Left lobe of liver (tissue), 2 donors: ENCODE data around the gene PPTC7. TPM values are rescaled to one million over a fixed set of nuclear protein-coding genes. Genes with fewer than 3 reads are reported as not detected.
"Not testable (repeated sequence)": the region's sequence is repeated elsewhere in the genome, so short reads cannot be mapped to it uniquely, and the experiment has no call there.

ENCODE experiments used
- ATAC-seq: fragments of 200-7000 bp; cut with Tn5 transposase; one replicate; pipeline ENCODE4 v1.9.1; 2020; ENCODE audit warnings: mild to moderate bottlenecking, moderate library complexity
- DNase-seq: peaks from one replicate; pipeline ENCODE4 v3.0.0-alpha.2; 2020; ENCODE audit warnings: low spot score
- total RNA-seq: library from RNA; stranded (reverse); gene quantifications from one replicate; pipeline ENCODE4 v1.2.1, GENCODE V29; 2021
- donor health status: DM: no; HTN: no; CAD: no; lungs with moderate emphysema.
- donor health status: DM: no; HTN: yes; CAD: no.

PPTC7 gene
- total RNA-seq, 1 donor from 2014 or later = 12.7 TPM

DNA sequence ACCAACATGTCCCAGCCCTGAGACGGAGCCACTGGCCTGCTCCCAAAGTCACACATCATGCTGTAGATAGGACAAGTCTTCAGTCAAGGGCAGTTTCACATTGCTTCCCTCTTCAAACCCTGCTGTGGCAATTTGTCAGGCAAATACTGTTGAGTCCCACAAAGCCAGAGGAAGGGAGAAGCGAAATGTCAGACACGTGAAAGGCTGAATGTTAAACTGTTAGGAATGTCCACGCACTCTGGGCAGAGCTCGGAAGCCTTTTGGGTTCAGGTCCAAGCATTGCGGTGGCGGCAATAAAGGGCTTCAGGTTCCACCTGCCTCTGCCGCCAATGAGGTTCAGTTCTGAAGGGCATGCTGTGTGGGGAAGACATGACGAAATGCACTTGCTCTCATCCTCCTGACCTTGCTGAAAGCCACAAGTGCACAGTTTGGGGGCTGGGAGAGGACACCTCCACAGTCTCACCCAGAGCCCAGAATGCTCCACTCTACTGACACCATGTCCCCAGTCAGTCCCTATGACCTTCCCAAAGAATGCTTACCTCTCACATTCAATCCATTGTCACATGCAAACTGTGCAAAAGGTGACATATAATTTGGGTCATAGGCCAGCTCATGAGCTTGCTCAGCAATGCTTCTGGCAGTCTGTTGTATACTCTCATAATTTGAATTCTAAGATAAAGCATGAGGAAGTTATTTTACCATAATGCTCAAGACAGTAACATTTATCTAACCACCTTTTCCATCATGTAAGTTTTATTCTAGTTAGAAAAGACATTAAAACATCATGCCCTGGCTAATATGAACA is 45.3 kb downstream of the PPTC7 start:
- peak; percentile 75 for ATAC-seq

DNA sequence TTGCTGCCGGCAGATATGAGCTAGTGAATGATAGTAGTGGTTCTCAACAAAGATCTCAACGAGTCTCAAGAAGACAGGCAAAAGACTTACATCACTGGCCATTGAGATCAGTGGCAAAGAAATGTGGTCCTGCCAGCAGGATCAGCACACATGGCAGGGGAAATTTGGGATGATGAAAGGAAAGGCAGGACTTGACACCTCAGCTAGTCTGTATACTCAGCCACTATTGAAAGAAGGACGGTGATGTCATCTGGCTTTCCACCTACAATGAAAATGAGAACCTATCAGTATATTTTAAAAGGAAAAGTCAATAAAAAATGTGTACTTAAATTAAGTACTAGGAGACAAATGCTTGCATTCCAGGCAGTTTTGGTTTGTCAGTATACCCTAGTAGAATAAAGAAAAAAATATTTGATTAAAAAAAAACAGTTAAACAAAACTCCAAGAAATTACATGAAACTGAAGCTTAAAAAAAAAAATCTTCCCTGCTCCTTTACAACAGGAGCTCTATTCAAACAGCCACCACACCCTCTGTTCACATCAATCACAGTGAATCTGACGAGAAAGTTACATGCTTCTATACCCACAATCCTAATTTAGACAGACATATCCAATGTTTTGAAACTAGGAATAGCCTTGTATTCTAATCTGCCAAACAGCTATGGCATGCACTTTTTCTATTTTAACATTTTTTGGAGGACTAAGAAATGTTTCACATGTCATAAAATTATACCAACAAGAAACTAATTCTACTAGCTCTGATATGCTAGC is 46.1 kb downstream of the PPTC7 start:
- DNase-seq (no peak), ATAC-seq (no peak)

More for the DNA sequence above, 45.3 kb downstream of the PPTC7 start:
- peak; percentile 82 for DNase-seq

GRCh38 chr12:110534811-110535210 is 48.3 kb downstream of the PPTC7 start:
- no peak for ATAC-seq
- no peak for DNase-seq

DNA sequence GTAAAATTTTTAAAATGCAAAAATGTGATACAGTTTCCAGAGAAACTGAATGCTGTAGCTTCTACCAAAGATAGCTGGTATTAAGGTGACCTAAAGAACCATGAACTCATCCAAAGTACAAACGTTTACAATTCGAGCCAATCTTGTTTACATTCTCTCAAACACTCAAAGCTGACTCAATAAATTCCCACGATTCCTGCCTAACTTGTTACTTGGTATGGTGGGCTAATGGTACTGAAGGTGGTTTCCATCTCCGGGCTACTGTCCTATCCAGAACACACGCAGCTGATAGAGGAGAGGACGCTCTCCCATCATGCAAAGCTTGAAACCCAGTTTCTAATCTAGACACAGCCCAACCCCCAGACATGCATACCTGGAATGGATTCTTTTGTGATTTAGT is 49.5 kb downstream of the PPTC7 start:
- ATAC-seq = peak; percentile 48

DNA sequence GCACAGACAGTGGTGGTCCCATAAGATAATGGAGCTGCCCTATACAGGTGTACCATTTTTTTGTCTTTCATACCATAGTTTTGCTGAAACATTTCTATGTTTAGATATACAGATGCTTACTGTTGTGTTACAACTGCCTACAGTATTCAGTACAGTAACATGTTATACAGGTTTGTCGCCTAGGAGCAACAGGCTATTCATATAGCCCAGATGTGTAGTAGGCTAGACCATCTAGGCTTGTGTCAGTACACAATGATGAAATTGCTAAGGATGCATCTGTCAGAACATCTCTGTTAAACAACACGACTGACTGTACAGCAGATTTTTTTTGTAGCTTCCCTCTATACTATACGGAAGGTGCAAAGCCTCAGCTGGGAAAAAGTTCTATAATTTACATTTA is 50.5 kb downstream of the PPTC7 start:
- DNase-seq = no peak
- ATAC-seq = no peak

More for the DNA sequence above, 49.5 kb downstream of the PPTC7 start:
- no peak for DNase-seq

DNA sequence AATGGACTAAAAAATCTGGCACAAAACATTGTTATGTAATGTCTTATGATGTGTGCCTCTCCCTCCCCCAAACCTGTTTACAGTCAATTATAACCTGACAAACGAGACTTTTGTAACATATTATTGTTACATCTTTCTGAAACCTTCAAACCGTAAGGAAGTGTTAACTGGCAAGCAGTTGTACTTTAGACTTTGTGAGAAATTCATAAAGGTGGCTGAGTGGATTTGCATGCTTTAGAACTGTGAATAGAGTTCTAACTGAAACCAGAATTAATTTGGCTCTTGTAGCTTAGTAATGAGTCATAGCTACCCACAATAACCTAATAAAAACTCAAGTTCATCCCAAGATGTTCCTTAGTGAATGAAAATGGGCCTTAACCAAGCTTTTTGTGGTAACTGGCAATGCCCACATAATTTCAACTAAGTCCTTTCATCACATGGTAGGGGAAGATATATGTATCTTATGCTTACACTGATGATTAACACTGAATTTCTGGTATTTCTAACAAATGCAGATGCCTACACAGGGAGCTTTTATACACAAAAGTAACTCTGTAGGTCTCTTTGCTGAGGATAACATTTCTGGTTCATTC is 51.3 kb downstream of the PPTC7 start:
- ATAC-seq (peak; percentile 39), DNase-seq (no peak)

GRCh38 chr12:110530511-110530910 is 52.6 kb downstream of the PPTC7 start:
- DNase-seq (no peak), ATAC-seq (no peak)

DNA sequence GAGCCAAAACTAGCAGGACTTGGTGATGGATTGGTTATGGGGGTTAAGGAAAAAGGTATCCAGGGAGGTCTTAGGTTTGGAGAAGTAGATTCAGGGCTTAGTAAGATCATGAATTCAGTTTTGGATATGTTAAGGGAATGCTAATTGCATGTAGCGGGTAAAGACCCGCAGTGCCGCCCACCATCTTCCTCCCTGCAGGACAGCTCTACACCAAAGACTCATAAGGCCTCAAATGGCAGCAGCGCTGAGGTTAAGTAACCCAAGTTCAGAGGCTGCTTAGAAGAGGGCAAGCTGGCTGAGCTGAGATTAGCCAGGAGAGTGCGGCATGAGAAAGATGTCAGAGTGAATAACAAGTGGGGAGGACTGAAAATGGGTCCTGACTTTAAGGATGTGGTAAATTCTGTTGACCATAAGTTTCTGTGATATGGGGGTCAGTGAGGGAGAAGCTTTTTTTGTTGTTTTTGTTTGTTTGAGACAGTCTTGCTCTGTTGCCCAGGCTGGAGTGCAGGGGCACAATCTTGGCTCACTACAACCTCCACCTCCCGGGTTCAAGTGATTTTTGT is 54.8 kb downstream of the PPTC7 start:
- no peak for ATAC-seq
- DNase-seq = no peak

DNA sequence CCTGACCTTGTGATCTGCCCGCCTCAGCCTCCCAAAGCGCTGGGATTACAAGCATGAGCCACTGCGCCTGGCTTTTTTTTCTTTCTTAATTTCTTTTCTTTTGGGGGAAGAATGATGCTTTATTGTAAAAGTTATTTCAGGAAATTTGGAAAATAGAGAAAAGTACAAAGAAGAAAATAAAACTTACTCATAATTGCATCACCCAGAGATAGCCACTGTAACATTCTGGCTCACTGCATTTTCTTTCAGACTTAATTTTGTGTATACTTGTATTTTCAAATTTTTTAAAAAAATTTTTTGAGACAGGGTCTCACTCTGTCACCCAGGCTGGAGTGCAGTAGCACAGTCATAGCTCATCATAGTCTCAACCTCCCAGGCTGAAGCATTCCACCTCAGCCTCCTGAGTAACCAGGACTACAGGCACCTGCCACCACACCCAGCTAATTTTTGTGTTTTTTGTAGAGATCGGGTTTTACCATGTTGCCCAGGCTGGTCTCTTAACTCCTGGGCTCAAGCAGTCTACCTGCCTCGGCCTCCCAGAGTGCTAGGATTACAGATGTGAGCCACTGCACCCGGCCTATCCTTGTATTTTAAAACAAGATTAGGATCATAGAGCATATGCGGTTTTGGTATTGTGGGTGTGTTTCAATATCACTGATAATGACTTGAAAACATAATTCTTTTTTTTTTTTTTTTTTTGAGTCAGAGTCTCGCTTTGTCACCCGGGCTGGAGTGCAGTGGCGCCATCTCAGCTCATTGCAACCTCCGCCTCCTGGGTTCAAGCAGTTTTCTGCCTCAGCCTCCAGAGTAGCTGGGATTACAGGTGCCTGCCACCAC is 62.0 kb downstream of the PPTC7 start:
- not testable (repeated sequence) for ATAC-seq

DNA sequence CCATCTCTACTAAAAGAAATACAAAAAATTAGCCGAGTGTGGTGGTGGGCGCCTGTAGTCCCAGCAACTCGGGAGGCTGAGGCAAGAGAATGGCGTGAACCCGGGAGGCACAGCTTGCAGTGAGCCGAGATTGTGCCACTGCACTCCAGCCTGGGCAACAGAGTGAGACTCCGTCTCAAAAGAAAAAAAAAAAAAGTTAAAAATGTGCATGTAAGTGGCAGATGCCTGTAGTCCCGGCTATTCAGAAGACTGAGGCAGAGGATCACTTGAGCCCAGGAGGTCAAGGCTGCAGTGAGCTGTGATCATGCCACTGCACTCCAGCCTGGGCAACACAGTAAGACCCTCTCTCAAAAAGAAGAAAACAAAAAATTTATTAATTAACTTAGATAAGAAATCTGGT is 65.1 kb downstream of the PPTC7 start:
- DNase-seq, ATAC-seq: not testable (repeated sequence)

More for the DNA sequence above, 62.0 kb downstream of the PPTC7 start:
- not testable (repeated sequence) for DNase-seq

- ATAC-seq (no peak), DNase-seq (no peak)
These were observed 66.1 kb downstream of the PPTC7 start for GRCh38 chr12:110516995-110517394.

DNA sequence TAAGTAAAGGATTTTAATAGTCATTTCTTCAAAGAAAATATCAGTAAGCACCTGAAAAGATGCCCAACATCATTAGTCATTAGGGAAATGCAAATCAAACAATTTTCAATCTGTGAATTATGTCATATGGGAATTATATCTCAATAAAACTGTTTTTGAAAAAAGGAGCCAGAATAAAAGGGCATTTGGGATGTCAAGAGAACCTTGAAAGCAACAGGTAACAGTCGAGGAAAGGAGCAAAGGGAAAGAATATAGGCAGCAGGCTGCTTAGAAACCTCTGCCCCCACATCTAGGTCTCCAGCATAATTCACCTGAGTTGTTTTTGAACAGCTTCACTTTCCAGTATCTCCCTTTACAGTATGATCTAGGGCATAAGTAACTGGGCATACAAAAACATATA is 68.8 kb downstream of the PPTC7 start:
- ATAC-seq (no peak), DNase-seq (no peak)

DNA sequence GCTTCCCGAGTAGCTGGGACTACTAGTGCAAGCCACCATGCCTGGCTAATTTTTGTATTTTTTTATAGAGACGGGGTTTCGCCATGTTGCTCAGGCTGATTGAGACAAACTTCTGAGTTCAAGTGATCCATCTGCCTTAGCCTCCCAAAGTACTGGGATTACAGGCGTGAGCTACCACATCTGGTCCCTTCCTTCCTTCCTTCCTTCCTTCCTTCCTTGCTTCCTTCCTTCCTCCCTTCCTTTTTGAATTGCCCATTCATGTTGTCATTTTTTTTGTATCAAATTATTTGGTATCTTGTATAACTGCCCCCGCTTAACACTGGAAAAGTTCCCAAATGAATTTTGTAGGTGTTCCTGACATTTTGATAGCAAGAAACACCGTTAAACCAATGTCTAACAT is 69.3 kb downstream of the PPTC7 start:
- ATAC-seq = no peak
- no peak for DNase-seq

- ATAC-seq = no peak
These were observed 75.0 kb downstream of the PPTC7 start for GRCh38 chr12:110508071-110508586.

DNA sequence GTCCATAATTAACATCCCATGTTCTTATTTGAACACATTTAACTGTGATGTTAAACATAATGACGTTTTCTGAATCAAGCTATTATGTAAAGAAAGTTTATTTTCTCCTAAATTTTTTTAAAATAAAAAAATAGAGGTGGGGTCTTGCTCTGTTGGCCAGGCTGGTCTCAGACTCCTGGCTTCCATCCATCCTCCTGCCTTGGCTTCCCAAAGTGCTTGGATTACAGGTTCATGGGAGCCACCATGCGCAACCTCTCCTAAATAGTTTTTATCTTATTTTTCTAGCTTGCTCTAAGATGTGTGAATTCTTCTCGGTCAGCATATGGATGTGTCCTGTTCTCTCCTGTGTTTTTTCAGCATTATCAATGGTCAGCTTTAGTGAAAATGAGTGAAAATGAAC is 77.8 kb downstream of the PPTC7 start:
- ATAC-seq (no peak), DNase-seq (no peak)

More at GRCh38 chr12:110508071-110508586, 75.0 kb downstream of the PPTC7 start:
- no peak for DNase-seq

DNA sequence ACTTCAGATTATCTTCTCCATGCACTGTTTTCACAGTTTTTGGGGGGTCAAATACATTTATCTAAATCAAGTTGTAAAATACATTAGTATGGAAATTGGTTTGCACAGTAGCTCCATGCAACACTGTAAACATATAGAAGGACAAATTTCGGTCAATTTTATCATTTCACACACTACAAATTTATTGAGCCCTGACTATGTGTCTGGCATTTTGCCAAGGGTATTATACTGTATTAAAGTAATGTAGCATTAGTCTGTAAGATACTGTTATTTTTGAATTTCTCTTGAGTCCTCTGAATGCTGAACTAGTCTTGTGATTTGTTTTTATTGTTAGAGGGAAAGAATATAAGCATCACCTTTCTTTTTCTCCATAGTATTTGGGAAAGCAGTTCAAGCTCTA is 79.7 kb downstream of the PPTC7 start:
- ATAC-seq = no peak
- no peak for DNase-seq

GRCh38 chr12:110501752-110502738 is 81.1 kb downstream of the PPTC7 start, which contains the start of the genes RAD9B and VPS29:
Gene RAD9B, plus strand, starts transcription at chr12:110502331. Its CDS starts 7 bp downstream, at chr12:110502338.
Gene VPS29, minus strand, starts transcription at chr12:110502111. Its CDS starts 60 bp downstream, at chr12:110502051.
- peak; percentile 95 for ATAC-seq
- peak; percentile 99 for DNase-seq

DNA sequence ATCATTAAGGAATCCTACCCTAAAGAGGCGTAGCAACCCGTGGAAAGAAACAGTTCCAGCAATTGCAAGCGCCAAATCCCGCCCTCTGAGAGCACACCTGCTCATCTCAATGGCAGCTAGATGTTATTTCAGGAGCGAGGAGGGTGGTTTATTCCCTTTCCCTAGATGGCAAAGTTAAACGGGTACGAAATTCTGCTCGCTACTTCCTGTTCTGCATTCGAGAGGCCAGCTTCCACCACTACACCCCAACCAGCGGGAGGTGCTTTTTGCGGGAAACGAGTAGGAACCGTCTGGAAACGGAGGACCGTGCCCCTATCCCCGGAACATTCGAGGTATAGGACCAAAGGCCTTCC is 81.7 kb downstream of the PPTC7 start:
- DNase-seq = peak; percentile 57
- peak; percentile 69 for ATAC-seq
